ENCODE results near the gene KATNAL1.

The KATNAL1 gene

GRCh38 chr13:30332456-30333143, 25.2 kb upstream of the KATNAL1 start:
- DNase-seq, result no peak
- no peak overlapping the region for H3K4me2 ChIP-seq (ENCODE audit: low read depth, low read length)

DNA sequence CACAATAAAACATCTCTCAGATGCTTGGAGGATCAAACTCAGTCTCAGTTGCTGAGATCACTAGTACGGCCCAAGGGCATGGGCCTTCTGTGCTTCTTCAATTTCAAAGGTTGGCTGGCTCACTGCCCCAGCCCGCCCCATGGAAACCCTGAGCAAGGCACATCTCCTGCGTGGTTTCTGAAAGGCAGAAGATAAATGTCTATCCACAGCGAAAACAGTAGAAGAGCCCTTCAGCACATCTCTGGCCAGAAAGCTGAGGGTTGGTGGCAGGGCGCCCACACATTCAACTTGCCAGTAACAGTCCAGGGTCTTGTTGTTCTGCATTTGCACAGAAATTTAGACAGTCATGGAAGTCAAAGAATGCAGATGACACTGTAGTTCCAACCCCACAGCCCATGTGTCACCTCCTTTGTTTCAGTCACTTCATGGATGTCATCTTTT, 24.0 kb upstream of the KATNAL1 start:
- Histone ChIP-seq H2AFZ (ENCODE audit: low read length) (no peak overlapping the region), H3F3A (ENCODE audit: insufficient read depth, low read length) (no peaks in the 10 kb centered on the region), H4K20me1 (ENCODE audit: insufficient read depth, low read length) (no peaks in the 10 kb centered on the region), H3K4me3 (ENCODE audit: low read length) (no peak overlapping the region), H3K27me3 (replicated peaks; ENCODE audit: insufficient read depth, low read length) (no peaks in the 10 kb centered on the region), H3K4me1 (ENCODE audit: low read length) (no peaks in the 10 kb centered on the region), H3K36me3 (replicated peaks; ENCODE audit: insufficient read depth, low read length) (no peaks in the 10 kb centered on the region), H3K4me2 (ENCODE audit: low read depth, low read length) (no peak overlapping the region), H3K9me3 (replicated peaks; ENCODE audit: insufficient read depth, low read length) (no peaks in the 10 kb centered on the region), H3K79me2 (ENCODE audit: low read length) (no peaks in the 10 kb centered on the region), H3K9me2 (replicated peaks; ENCODE audit: insufficient read depth, low read length) (no peaks in the 10 kb centered on the region), H3K9ac (ENCODE audit: low read length) (no peak overlapping the region), H3K27ac (ENCODE audit: low read length) (no peak overlapping the region)
- TF ChIP-seq, protein P1, sequence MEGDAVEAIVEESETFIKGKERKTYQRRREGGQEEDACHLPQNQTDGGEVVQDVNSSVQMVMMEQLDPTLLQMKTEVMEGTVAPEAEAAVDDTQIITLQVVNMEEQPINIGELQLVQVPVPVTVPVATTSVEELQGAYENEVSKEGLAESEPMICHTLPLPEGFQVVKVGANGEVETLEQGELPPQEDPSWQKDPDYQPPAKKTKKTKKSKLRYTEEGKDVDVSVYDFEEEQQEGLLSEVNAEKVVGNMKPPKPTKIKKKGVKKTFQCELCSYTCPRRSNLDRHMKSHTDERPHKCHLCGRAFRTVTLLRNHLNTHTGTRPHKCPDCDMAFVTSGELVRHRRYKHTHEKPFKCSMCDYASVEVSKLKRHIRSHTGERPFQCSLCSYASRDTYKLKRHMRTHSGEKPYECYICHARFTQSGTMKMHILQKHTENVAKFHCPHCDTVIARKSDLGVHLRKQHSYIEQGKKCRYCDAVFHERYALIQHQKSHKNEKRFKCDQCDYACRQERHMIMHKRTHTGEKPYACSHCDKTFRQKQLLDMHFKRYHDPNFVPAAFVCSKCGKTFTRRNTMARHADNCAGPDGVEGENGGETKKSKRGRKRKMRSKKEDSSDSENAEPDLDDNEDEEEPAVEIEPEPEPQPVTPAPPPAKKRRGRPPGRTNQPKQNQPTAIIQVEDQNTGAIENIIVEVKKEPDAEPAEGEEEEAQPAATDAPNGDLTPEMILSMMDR (IDR thresholded peaks at IDR 0.05; ENCODE audit: low read length), result no peak
- DNase-seq, result no peak

More at GRCh38 chr13:30332456-30333143, 25.2 kb upstream of the KATNAL1 start:
- H3K27me3 ChIP-seq (replicated peaks; ENCODE audit: insufficient read depth, low read length), result no peaks in the 10 kb centered on the region
- H3K4me1 ChIP-seq (ENCODE audit: low read length), result no peaks in the 10 kb centered on the region
- no peaks in the 10 kb centered on the region for H3K36me3 ChIP-seq (replicated peaks; ENCODE audit: insufficient read depth, low read length)
- no peaks in the 10 kb centered on the region for H4K20me1 ChIP-seq (ENCODE audit: insufficient read depth, low read length)
- H3F3A ChIP-seq (ENCODE audit: insufficient read depth, low read length), result no peaks in the 10 kb centered on the region
- H3K27ac ChIP-seq (ENCODE audit: low read length), result no peak overlapping the region
- no peak overlapping the region for H2AFZ ChIP-seq (ENCODE audit: low read length)
- TF ChIP-seq EZH2 (optimal IDR thresholded peaks at IDR 0.05; ENCODE audit: low read depth, low read length), result no peak
- H3K79me2 ChIP-seq (ENCODE audit: low read length), result no peaks in the 10 kb centered on the region
- no peak overlapping the region for H3K9ac ChIP-seq (ENCODE audit: low read length)
- H3K9me2 ChIP-seq (replicated peaks; ENCODE audit: insufficient read depth, low read length), result no peaks in the 10 kb centered on the region
- H3K9me3 ChIP-seq (replicated peaks; ENCODE audit: insufficient read depth, low read length), result no peaks in the 10 kb centered on the region
- no peak overlapping the region for H3K4me3 ChIP-seq (ENCODE audit: low read length)

GRCh38 chr13:30329009-30329585, 21.7 kb upstream of the KATNAL1 start:
- TF ChIP-seq EZH2phosphoT487 (IDR thresholded peaks at IDR 0.05; ENCODE audit: low read length), result no peak
- Histone ChIP-seq H3K79me2 (ENCODE audit: low read length) (no peaks in the 10 kb centered on the region), H4K20me1 (ENCODE audit: insufficient read depth, low read length) (no peaks in the 10 kb centered on the region), H3K9me2 (replicated peaks; ENCODE audit: insufficient read depth, low read length) (no peaks in the 10 kb centered on the region), H2AFZ (ENCODE audit: low read length) (no peak overlapping the region), H3K9ac (ENCODE audit: low read length) (no peak overlapping the region), H3K27me3 (replicated peaks; ENCODE audit: insufficient read depth, low read length) (no peaks in the 10 kb centered on the region), H3K4me1 (ENCODE audit: low read length) (no peaks in the 10 kb centered on the region), H3K36me3 (replicated peaks; ENCODE audit: insufficient read depth, low read length) (no peaks in the 10 kb centered on the region), H3K4me3 (ENCODE audit: low read length) (no peak overlapping the region), H3K4me2 (ENCODE audit: low read depth, low read length) (no peak overlapping the region), H3K27ac (ENCODE audit: low read length) (no peak overlapping the region), H3K9me3 (replicated peaks; ENCODE audit: insufficient read depth, low read length) (no peaks in the 10 kb centered on the region), H3F3A (ENCODE audit: insufficient read depth, low read length) (no peaks in the 10 kb centered on the region)
- no peak for DNase-seq

GRCh38 chr13:30325668-30326067, 18.3 kb upstream of the KATNAL1 start:
- Histone ChIP-seq H2AFZ (ENCODE audit: low read length) (no peak overlapping the region), H3K4me3 (ENCODE audit: low read length) (no peak overlapping the region), H3K4me2 (ENCODE audit: low read depth, low read length) (no peak overlapping the region), H3K36me3 (replicated peaks; ENCODE audit: insufficient read depth, low read length) (no peaks in the 10 kb centered on the region), H3K27me3 (replicated peaks; ENCODE audit: insufficient read depth, low read length) (no peaks in the 10 kb centered on the region), H3K79me2 (ENCODE audit: low read length) (no peaks in the 10 kb centered on the region), H3K9me3 (replicated peaks; ENCODE audit: insufficient read depth, low read length) (no peaks in the 10 kb centered on the region), H3K9ac (ENCODE audit: low read length) (no peak overlapping the region), H3K27ac (ENCODE audit: low read length) (no peak overlapping the region), H3F3A (ENCODE audit: insufficient read depth, low read length) (no peaks in the 10 kb centered on the region), H3K9me2 (replicated peaks; ENCODE audit: insufficient read depth, low read length) (no peaks in the 10 kb centered on the region), H4K20me1 (ENCODE audit: insufficient read depth, low read length) (no peaks in the 10 kb centered on the region), H3K4me1 (ENCODE audit: low read length) (no peaks in the 10 kb centered on the region)
- no peak for TF ChIP-seq EZH2phosphoT487 (IDR thresholded peaks at IDR 0.05; ENCODE audit: low read length)
- TF ChIP-seq, protein P1 (IDR thresholded peaks at IDR 0.05; ENCODE audit: low read length), result no peak
- TF ChIP-seq EZH2 (optimal IDR thresholded peaks at IDR 0.05; ENCODE audit: low read depth, low read length), result no peak
- no peak for DNase-seq
